A673 (cell line): ENCODE results near the gene NID1. TPM values are rescaled to one million over a fixed set of nuclear protein-coding genes. Genes with fewer than 3 reads are reported as not detected.

ENCODE experiments used
- BruUV-seq: library from RNA; stranded (reverse); fragments of 400-500 nt; replicated peaks from 2 replicates; lab custom pipeline; 2021; lab: Mats Ljungman, UMichigan
- CTCF ChIA-PET: fragments of 300-600 bp; sonication (Branson Sonifier 250); formaldehyde crosslinking; loops from one replicate; lab custom pipeline; 2022; ENCODE audit warnings: antibody characterized with exemption; lab: Charles Lee
- POLR2A ChIA-PET: fragments of 300-600 bp; sonication (Branson Sonifier 250); formaldehyde crosslinking; loops from one replicate; lab custom pipeline; 2022; ENCODE audit warnings: antibody characterized with exemption; ENCODE audit not compliant: low non-redundant PET; lab: Charles Lee
- DNase-seq: peaks from one replicate; pipeline ENCODE4 v3.0.0-alpha.2; 2015; ENCODE audit warnings: low spot score
- H3K27ac ChIP-seq: fragments of 200-600 bp; sonication (generic); 2 replicates; pipeline ENCODE4 v1.5.1; 2016; ENCODE audit warnings: mixed run types, low read depth, mild to moderate bottlenecking, mixed read lengths, antibody characterized with exemption, low read length; ENCODE audit not compliant: poor library complexity, severe bottlenecking
- H3K27me3 ChIP-seq: fragments of 200-600 bp; sonication (generic); replicated peaks from 2 replicates; pipeline ENCODE4 v1.6.1; 2017; ENCODE audit warnings: mixed run types, low read depth, mild to moderate bottlenecking, mixed read lengths, antibody characterized with exemption, low read length; ENCODE audit not compliant: insufficient read depth, poor library complexity
- H3K36me3 ChIP-seq: fragments of 200-600 bp; sonication (generic); 2 replicates; pipeline ENCODE4 v1.6.1; 2016; ENCODE audit warnings: mixed run types, mild to moderate bottlenecking, mixed read lengths, antibody characterized with exemption, low read length; ENCODE audit not compliant: insufficient read depth, poor library complexity, severe bottlenecking
- H3K4me1 ChIP-seq: fragments of 200-600 bp; sonication (generic); 2 replicates; pipeline ENCODE4 v1.6.1; 2017; ENCODE audit warnings: mixed run types, mild to moderate bottlenecking, mixed read lengths, antibody characterized with exemption, low read length; ENCODE audit not compliant: insufficient read depth, poor library complexity, severe bottlenecking
- H3K4me3 ChIP-seq: fragments of 200-600 bp; sonication (generic); 2 replicates; pipeline ENCODE4 v1.5.1; 2016; ENCODE audit warnings: low read depth, mixed run types, mild to moderate bottlenecking, mixed read lengths, low read length; ENCODE audit not compliant: poor library complexity, severe bottlenecking
- H3K9me3 ChIP-seq: fragments of 200-600 bp; sonication (generic); 2 replicates; pipeline ENCODE4 v1.6.1; 2016; ENCODE audit warnings: mixed run types, low read depth, mild to moderate bottlenecking, mixed read lengths, antibody characterized with exemption, low read length; ENCODE audit not compliant: poor library complexity, severe bottlenecking
- CTCF ChIP-seq: fragments of 300-800, 200-600 bp; sonication (generic); conservative IDR thresholded peaks from 2 replicates; pipeline ENCODE4 v1.5.1; 2017; ENCODE audit warnings: low read depth, mild to moderate bottlenecking, antibody characterized with exemption, low read length, moderate library complexity, mixed read lengths
- EZH2 ChIP-seq: fragments of 200-600 bp; sonication (generic); IDR thresholded peaks from 2 replicates; pipeline ENCODE4 v1.6.1; 2017; ENCODE audit warnings: borderline replicate concordance, low read depth, mild to moderate bottlenecking, mixed read lengths, antibody characterized with exemption, low read length; ENCODE audit not compliant: poor library complexity, severe bottlenecking
- intact Hi-C: fragments of 100-400 bp; cut with micrococcal nuclease; formaldehyde crosslinking; loops from one replicate; pipeline ENCODE4 v1.10.0; 2022; ENCODE audit not compliant: unreplicated experiment
- total RNA-seq: library from RNA; stranded (reverse); gene quantifications from 2 replicates; pipeline ENCODE4 v1.2.3, GENCODE V29; 2021

NID1 gene
- total RNA-seq, 1 experiment from 2014 or later: 0.64 TPM

GRCh38 chr1:236039740-236040685 is 24.9 kb downstream of the NID1 start:
- no TSS peak for BruUV-seq
- ChIA-PET POLR2A (no interaction called here), CTCF (no interaction called here)
- no peak overlapping the region for H3K4me3 ChIP-seq
- TF ChIP-seq EZH2 (no peak), CTCF (no peak)
- DNase-seq: no peak
- intact Hi-C loops: no loop called here
- H3K27me3 ChIP-seq: no peaks in the 10 kb centered on the region
- H3K36me3 ChIP-seq: no peaks in the 10 kb centered on the region
- H3K27ac ChIP-seq: no peak overlapping the region
- no peaks in the 10 kb centered on the region for H3K9me3 ChIP-seq
- H3K4me1 ChIP-seq: no peaks in the 10 kb centered on the region

GRCh38 chr1:236038034-236038433 is 26.9 kb downstream of the NID1 start:
- Histone ChIP-seq H3K27me3 (no peaks in the 10 kb centered on the region), H3K4me1 (no peaks in the 10 kb centered on the region), H3K27ac (no peak overlapping the region), H3K4me3 (no peak overlapping the region), H3K36me3 (no peaks in the 10 kb centered on the region), H3K9me3 (no peaks in the 10 kb centered on the region)
- POLR2A ChIA-PET: no interaction called here
- no TSS peak for BruUV-seq
- CTCF ChIA-PET: no interaction called here
- TF ChIP-seq CTCF: no peak
- TF ChIP-seq EZH2: no peak
- intact Hi-C loops: no loop called here
- DNase-seq: no peak

GRCh38 chr1:236035681-236036101 is 29.2 kb downstream of the NID1 start:
- intact Hi-C loops: no loop called here
- ChIA-PET POLR2A (no interaction called here), CTCF (no interaction called here)
- Histone ChIP-seq H3K27me3 (no peaks in the 10 kb centered on the region), H3K36me3 (no peaks in the 10 kb centered on the region), H3K4me3 (no peak overlapping the region), H3K9me3 (no peaks in the 10 kb centered on the region), H3K4me1 (no peaks in the 10 kb centered on the region), H3K27ac (no peak overlapping the region)
- no peak for DNase-seq
- TF ChIP-seq EZH2 (no peak), CTCF (no peak)
- BruUV-seq: no TSS peak
